Large intestine (tissue), 3 donors: Measurements from ENCODE around the gene MRTO4. TPM values are rescaled to one million over a fixed set of nuclear protein-coding genes. Genes with fewer than 3 reads are reported as not detected.
"Not testable (repeated sequence)": the region's sequence is repeated elsewhere in the genome, so short reads cannot be mapped to it uniquely, and the experiment has no call there.

Experiments used
- DNase-seq, 2 donors: peaks; one replicate each; pipeline versions ENCODE4 v3.0.0 to v3.0.0-alpha.2; 2013
- H3K27ac ChIP-seq: one replicate; pipeline ENCODE4 v1.5.1; 2013; ENCODE audit warnings: low read length
- H3K27me3 ChIP-seq: 2 replicates; pipeline ENCODE4 v1.6.1; 2013; ENCODE audit warnings: low read length; ENCODE audit not compliant: control insufficient read depth, insufficient read depth
- H3K36me3 ChIP-seq: 2 replicates; pipeline ENCODE4 v1.6.1; 2013; ENCODE audit warnings: low read length; ENCODE audit not compliant: control insufficient read depth, insufficient read depth
- H3K4me1 ChIP-seq: one replicate; pipeline ENCODE4 v1.6.1; 2013; ENCODE audit warnings: low read length; ENCODE audit not compliant: control insufficient read depth, insufficient read depth
- H3K4me3 ChIP-seq: one replicate; pipeline ENCODE4 v1.5.1; 2013; ENCODE audit warnings: low read length
- H3K9me3 ChIP-seq: one replicate; pipeline ENCODE4 v1.6.1; 2013; ENCODE audit warnings: mild to moderate bottlenecking, low read depth, low read length, moderate library complexity; ENCODE audit not compliant: control insufficient read depth
- WGBS: methylation state at CpG from one replicate; pipeline ENCODE4 v1.1.5; 2013; ENCODE audit warnings: low lambda C conversion rate; ENCODE audit not compliant: insufficient coverage; 5-methylcytosine and 5-hydroxymethylcytosine counted together
- polyA plus RNA-seq: library from polyadenylated mRNA; unstranded; fragments of 120-200 nt; gene quantifications from one replicate; pipeline ENCODE4 v1.2.1, GENCODE V29; 2013

MRTO4 gene
- polyA plus RNA-seq, 1 donor, result 27.4 TPM

DNA sequence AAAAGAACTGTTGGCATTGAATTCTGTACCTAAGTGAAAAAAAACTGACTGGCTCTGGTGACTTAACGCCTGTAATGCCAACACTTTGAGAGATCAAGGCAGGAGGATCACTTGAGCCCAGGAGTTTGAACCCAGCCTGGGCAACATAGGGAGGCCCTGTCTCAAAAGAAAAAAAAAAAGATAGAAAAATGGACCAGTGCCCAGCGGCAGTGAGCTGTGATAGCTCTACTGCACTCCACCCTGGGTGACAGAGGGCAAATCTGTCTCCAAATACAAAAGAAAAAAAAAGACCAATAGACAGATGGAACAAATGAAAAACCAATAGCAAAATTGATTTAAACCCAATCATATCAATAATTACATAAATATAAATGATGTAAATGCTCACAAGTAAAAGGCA is 37.6 kb downstream of the MRTO4 start:
- Histone ChIP-seq H3K27ac (no peak overlapping the region), H3K4me3 (peak overlapping the region; percentile 49), H3K27me3 (peaks cover 3% of the 10 kb centered on the region), H3K36me3 (no peaks in the 10 kb centered on the region), H3K9me3 (peaks cover 13% of the 10 kb centered on the region), H3K4me1 (peaks cover 19% of the 10 kb centered on the region)
- no CpG with 5 or more reads among the region's 2 CpGs for WGBS
- DNase-seq, result no peak

- DNase-seq, result no peak
- no peak overlapping the region for H3K27ac ChIP-seq
- no peaks in the 10 kb centered on the region for H3K36me3 ChIP-seq
- no peaks in the 10 kb centered on the region for H3K27me3 ChIP-seq
- peaks cover 23% of the 10 kb centered on the region for H3K9me3 ChIP-seq
- peaks cover 2% of the 10 kb centered on the region for H3K4me1 ChIP-seq
- H3K4me3 ChIP-seq, result no peak overlapping the region
- WGBS, result no CpG with 5 or more reads among the region's 2 CpGs
These were observed 43.0 kb downstream of the MRTO4 start for GRCh38 chr1:19294638-19295037.

GRCh38 chr1:19300211-19300610 is 48.6 kb downstream of the MRTO4 start:
- Histone ChIP-seq H3K9me3 (peaks cover under 1% of the 10 kb centered on the region), H3K4me3 (no peak overlapping the region), H3K36me3 (peaks cover 30% of the 10 kb centered on the region), H3K27me3 (no peaks in the 10 kb centered on the region), H3K27ac (no peak overlapping the region), H3K4me1 (no peaks in the 10 kb centered on the region)
- DNase-seq, result no peak
- WGBS, result no CpG with 5 or more reads among the region's 2 CpGs

DNA sequence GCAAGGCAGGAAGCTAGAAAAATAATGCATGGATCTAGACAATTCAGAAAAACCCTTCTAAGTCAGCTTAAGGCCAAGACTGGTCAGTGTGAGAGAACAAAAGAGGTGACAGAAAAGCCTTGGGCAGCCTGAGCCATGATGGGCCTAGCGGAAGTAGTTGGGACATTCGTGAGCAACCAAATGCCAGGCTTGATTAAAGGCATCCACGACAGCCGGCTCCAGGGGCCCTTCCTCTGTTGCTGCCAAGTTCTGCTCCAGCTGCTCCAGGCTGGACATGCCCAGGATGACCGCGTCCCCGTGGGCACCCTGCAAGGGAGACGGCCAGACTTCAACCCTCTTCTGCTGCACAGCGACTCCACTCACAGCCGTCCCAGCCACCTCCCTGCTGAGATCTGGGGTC is 52.5 kb downstream of the MRTO4 start:
- H3K27ac ChIP-seq, H3K4me3 ChIP-seq, H3K27me3 ChIP-seq, DNase-seq, H3K9me3 ChIP-seq: not testable (repeated sequence)
- peaks cover 69% of the 10 kb centered on the region for H3K36me3 ChIP-seq
- H3K4me1 ChIP-seq, result peaks cover 16% of the 10 kb centered on the region
- WGBS, result no CpG with 5 or more reads among the region's 10 CpGs

DNA sequence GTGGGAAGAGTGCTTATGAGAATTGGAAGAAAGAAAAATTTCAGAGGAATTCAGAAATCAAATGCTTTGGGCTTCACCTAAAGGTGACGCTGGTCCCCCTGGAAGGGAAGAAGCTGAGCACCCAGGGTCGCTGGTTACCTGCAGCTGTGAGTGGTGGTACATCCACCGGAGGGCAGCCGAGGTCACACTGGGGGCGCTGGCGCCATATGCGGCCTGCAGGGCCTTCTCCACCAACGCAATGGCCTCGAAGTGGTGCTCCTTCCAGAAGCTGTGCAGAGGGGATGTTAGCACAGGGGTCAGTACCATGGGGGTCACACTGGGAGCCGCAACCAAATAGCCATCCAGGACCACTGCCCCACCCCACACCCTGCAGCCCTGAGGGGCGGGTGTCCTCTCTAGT is 54.3 kb downstream of the MRTO4 start:
- WGBS, result no CpG with 5 or more reads among the region's 11 CpGs
- H3K4me1 ChIP-seq, result peaks cover 20% of the 10 kb centered on the region
- no peak for DNase-seq
- H3K4me3 ChIP-seq, result no peak overlapping the region
- peaks cover 70% of the 10 kb centered on the region for H3K36me3 ChIP-seq
- H3K27me3 ChIP-seq, result no peaks in the 10 kb centered on the region
- H3K9me3 ChIP-seq, result no peaks in the 10 kb centered on the region
- H3K27ac ChIP-seq, result no peak overlapping the region

- H3K4me1 ChIP-seq, result peaks cover 20% of the 10 kb centered on the region
- no peak for DNase-seq
- H3K27ac ChIP-seq, result no peak overlapping the region
- no CpG with 5 or more reads among the region's 6 CpGs for WGBS
- H3K36me3 ChIP-seq, result peaks cover 70% of the 10 kb centered on the region
- no peaks in the 10 kb centered on the region for H3K9me3 ChIP-seq
- no peak overlapping the region for H3K4me3 ChIP-seq
- H3K27me3 ChIP-seq, result no peaks in the 10 kb centered on the region
These were observed 55.3 kb downstream of the MRTO4 start for GRCh38 chr1:19306941-19307340.

DNA sequence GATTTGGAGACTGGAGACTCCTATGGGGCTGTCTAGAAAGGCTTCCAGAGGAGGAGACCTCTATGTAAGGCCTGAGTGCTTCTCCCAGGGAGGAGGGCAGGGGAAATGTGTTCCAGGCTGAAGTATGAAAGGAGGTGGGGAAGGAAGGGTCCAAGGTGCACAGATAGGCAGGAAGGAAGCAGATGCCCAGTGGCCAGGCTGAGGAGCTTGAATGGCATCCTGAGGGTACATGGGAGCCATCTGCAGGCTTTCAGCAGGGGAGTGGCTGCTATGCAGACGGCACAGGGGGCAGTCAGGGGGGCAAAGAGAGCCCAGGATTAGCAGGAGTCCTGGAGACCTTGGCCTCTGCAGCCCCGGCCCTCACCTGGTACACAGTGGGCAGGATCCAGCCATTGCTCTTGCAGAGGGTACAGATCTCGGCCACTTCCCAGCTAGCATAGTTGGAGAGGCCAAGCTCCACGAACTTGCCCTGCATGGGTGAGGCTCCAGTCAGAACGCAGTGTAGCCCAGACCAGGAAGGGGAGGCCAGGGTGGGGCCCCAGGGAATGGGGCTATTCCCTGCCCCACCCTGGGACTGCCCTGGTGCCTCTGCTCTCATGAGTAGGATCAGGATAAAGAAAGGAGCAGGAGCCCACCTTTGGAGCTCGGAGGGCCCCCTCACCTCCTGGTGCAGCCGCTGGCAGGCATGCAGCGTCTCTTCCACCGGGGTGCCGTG is 56.3 kb downstream of the MRTO4 start:
- Histone ChIP-seq H3K36me3 (peaks cover 61% of the 10 kb centered on the region), H3K4me1 (peaks cover 25% of the 10 kb centered on the region), H3K27ac (peak overlapping the region; percentile 20), H3K9me3 (no peaks in the 10 kb centered on the region), H3K4me3 (no peak overlapping the region), H3K27me3 (no peaks in the 10 kb centered on the region)
- peak; percentile 37 to 58 for DNase-seq
- no CpG with 5 or more reads among the region's 10 CpGs for WGBS

GRCh38 chr1:19308509-19308907 is 56.9 kb downstream of the MRTO4 start:
- no peak for DNase-seq
- Histone ChIP-seq H3K4me1 (peaks cover 29% of the 10 kb centered on the region), H3K4me3 (no peak overlapping the region), H3K9me3 (no peaks in the 10 kb centered on the region), H3K36me3 (peaks cover 56% of the 10 kb centered on the region), H3K27me3 (no peaks in the 10 kb centered on the region), H3K27ac (peak overlapping the region; percentile 14)
- WGBS, result no CpG with 5 or more reads among the region's 3 CpGs

DNA sequence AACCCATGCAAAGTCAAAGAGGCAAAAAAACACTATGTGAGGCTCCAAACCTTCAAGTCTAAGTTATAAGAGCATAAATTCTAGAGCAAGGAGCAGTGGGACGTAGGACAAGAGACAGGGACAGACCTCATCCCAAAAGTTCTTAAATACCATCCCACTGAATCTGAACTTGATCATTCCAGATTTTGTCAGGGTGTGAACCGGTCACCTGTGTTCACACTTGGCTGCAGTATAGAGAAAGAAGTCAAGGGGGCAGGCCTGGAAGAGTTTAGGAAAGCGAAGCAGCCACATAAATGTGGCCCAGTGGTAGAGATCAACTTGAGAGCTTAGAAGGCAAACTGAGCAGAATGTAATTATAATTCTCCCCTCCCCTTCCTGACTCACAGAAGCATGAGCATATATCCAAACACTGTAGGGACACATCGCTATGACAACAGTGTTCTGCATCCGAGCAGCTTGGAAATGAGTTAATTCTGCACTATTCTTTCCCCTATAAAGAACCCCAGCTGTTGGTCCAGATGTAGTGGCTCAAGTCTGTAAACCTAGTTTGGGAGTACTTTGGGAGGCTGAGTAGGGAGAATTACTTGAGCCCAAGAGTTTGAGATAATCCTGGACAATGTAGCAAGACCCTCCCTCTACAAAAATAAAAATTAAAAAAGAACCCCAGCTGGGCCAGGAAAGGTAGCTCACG is 57.7 kb downstream of the MRTO4 start:
- no peak for DNase-seq
- WGBS, result no CpG with 5 or more reads among the region's 6 CpGs

More for the DNA sequence above, 57.7 kb downstream of the MRTO4 start:
- H3K9me3 ChIP-seq, result no peaks in the 10 kb centered on the region
- H3K27ac ChIP-seq, result no peak overlapping the region
- no peak overlapping the region for H3K4me3 ChIP-seq
- H3K4me1 ChIP-seq, result peaks cover 36% of the 10 kb centered on the region
- H3K36me3 ChIP-seq, result peaks cover 51% of the 10 kb centered on the region
- no peaks in the 10 kb centered on the region for H3K27me3 ChIP-seq
